ENCODE results near the gene MYL10. TPM values are rescaled to one million over a fixed set of nuclear protein-coding genes. Genes with fewer than 3 reads are reported as not detected.

Gene MYL10
- total RNA-seq, 1 experiment from 2014 or later: not detected

DNA sequence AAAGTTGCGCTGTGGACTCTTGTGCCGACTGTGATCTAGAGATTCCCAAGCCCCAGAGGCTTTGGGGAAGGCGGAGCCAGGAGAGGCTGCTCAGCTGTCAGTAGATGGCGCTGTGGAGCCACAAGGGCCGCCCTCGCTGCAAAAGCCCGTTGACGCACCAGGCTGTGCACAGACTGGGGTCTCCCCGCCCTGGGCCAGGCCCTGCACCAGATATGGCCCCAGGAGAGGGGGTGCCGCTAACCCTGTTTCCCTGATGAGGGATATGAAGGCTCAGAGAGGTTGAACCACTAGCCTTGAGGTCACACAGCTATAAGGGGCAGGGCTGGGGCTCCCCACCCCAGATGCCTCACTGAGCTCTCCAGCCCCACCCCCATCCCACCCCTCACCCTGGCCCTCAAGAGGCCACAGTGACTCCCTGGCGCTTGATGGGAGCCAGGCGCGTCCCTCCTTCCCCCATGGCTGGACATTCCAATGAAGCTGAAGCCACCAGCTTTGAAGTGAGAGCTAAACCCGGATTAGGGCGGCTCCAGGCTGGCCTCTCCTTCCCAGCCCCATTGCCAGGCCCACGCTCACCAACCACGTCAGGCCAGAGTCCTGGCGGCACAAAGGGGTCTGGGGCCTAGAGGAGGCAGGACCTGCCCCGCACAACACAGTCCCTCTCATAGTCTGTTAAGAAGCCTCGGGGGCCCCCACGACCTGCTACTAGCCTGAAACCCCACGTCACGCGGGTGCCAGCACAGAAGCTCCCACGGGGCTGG lies 26.4 kb downstream of the MYL10 start:
- Histone ChIP-seq H3K4me3 (no peak overlapping the region), H3K79me2 (ENCODE audit: low read depth) (no peaks in the 10 kb centered on the region), H2AFZ (no peak overlapping the region), H3K27me3 (ENCODE audit: insufficient read depth, low read depth) (no peaks in the 10 kb centered on the region), H3K4me2 (0 out of 2 replicates have a peak overlapping the region, but pooled peaks have one; percentile 8), H3K9me3 (ENCODE audit: insufficient read depth, low read depth) (no peaks in the 10 kb centered on the region), H3F3A (ENCODE audit: insufficient read depth, low read depth) (peaks cover 4% of the 10 kb centered on the region; the same call in 1 of the 2 replicates), H3K27ac (no peak overlapping the region), H3K36me3 (ENCODE audit: low read depth) (no peaks in the 10 kb centered on the region), H3K4me1 (replicated peaks; ENCODE audit: insufficient read depth) (no peaks in the 10 kb centered on the region; the same call in 1 of the 2 replicates), H4K20me1 (ENCODE audit: insufficient read depth) (no peaks in the 10 kb centered on the region), H3K9me2 (ENCODE audit: insufficient read depth) (no peaks in the 10 kb centered on the region)
- ChIA-PET POLR2A (ENCODE audit: unreplicated experiment) (no interaction called here), CTCF (interaction anchor here (0.6 to 1.8 kb wide), 9 partner anchors 27 to 559 kb away, joined by 3 to 12 read pairs (median 4); no protein-coding TSS in a partner anchor)
- no TSS peak for BruUV-seq (replicated peaks)
- intact Hi-C loops (cut with micrococcal nuclease; ENCODE audit: unreplicated experiment): loop anchor here (1.0 to 10.0 kb wide), 5 partner anchors 78 to 634 kb away; no protein-coding TSS in a partner anchor
- TF ChIP-seq EZH2 (IDR thresholded peaks at IDR 0.05; ENCODE audit: low read depth): no peak
- TF ChIP-seq, protein P1, sequence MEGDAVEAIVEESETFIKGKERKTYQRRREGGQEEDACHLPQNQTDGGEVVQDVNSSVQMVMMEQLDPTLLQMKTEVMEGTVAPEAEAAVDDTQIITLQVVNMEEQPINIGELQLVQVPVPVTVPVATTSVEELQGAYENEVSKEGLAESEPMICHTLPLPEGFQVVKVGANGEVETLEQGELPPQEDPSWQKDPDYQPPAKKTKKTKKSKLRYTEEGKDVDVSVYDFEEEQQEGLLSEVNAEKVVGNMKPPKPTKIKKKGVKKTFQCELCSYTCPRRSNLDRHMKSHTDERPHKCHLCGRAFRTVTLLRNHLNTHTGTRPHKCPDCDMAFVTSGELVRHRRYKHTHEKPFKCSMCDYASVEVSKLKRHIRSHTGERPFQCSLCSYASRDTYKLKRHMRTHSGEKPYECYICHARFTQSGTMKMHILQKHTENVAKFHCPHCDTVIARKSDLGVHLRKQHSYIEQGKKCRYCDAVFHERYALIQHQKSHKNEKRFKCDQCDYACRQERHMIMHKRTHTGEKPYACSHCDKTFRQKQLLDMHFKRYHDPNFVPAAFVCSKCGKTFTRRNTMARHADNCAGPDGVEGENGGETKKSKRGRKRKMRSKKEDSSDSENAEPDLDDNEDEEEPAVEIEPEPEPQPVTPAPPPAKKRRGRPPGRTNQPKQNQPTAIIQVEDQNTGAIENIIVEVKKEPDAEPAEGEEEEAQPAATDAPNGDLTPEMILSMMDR (conservative IDR thresholded peaks at IDR 0.05): peak; percentile 93
- peak; percentile 47 to 83 for DNase-seq

DNA sequence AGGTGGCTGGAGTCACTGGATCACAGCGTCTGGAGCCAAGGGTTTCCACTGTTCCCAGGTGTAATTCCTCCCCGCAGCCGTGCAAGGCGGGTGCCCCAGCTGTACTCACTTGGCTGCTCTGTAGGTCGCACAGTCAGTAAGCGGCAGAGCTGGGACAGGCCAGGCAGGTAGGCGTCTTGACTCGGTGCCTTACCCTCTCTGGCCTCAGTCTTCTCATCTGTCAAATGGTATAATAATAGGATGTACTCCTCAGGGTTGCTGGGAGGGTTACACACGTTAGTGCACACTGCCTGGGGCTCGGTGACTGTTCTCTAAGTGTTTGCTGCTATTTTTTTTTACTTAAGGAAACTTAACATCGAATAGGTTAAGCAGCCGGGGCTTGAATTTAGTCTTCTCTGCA lies 27.0 kb downstream of the MYL10 start:
- no peaks in the 10 kb centered on the region for H3K79me2 ChIP-seq (ENCODE audit: low read depth)
- no peak overlapping the region for H3K4me3 ChIP-seq
- no peak for TF ChIP-seq EZH2 (IDR thresholded peaks at IDR 0.05; ENCODE audit: low read depth)
- TF ChIP-seq, protein P1 (conservative IDR thresholded peaks at IDR 0.05): no peak
- H3K36me3 ChIP-seq (ENCODE audit: low read depth): no peaks in the 10 kb centered on the region
- H3K9me3 ChIP-seq (ENCODE audit: insufficient read depth, low read depth): no peaks in the 10 kb centered on the region
- ChIA-PET POLR2A (ENCODE audit: unreplicated experiment) (no interaction called here), CTCF (interaction anchor here (0.6 to 1.8 kb wide), 3 partner anchors 79 to 559 kb away, joined by 3 to 6 read pairs (median 4); no protein-coding TSS in a partner anchor)
- peaks cover 4% of the 10 kb centered on the region; the same call in 1 of the 2 replicates for H3F3A ChIP-seq (ENCODE audit: insufficient read depth, low read depth)
- no peaks in the 10 kb centered on the region for H3K9me2 ChIP-seq (ENCODE audit: insufficient read depth)
- no peak overlapping the region for H2AFZ ChIP-seq
- DNase-seq: no peak
- H4K20me1 ChIP-seq (ENCODE audit: insufficient read depth): no peaks in the 10 kb centered on the region
- H3K27me3 ChIP-seq (ENCODE audit: insufficient read depth, low read depth): no peaks in the 10 kb centered on the region
- no peak overlapping the region for H3K27ac ChIP-seq
- no TSS peak for BruUV-seq (replicated peaks)
- intact Hi-C loops (cut with micrococcal nuclease; ENCODE audit: unreplicated experiment): loop anchor here (1.0 to 10.0 kb wide), 5 partner anchors 79 to 634 kb away; no protein-coding TSS in a partner anchor
- H3K4me2 ChIP-seq: 0 out of 2 replicates have a peak overlapping the region, but pooled peaks have one; percentile 8
- no peaks in the 10 kb centered on the region; the same call in 1 of the 2 replicates for H3K4me1 ChIP-seq (replicated peaks; ENCODE audit: insufficient read depth)

DNA sequence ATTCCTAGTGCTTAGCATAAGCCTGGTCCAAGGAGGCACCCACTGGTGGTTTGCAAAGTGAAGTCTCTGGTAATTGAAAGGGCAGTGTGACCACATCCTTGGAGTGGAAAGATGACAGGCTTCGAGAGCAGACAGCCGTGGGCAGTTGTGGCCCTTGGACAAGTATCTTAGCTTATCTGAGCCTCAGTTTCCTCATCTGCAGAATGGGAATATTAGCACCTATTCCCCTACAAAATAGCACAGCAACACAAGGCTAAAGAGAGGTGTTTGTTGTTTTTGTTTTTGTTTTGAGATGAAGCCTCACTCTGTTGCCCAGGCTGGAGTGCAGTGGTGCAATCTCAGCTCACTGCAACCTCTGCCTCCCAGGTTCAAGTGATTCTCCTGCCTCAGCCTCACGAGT lies 29.3 kb downstream of the MYL10 start:
- intact Hi-C loops (cut with micrococcal nuclease; ENCODE audit: unreplicated experiment): loop anchor here (5.0 to 10.0 kb wide), 2 partner anchors 258 to 525 kb away; no protein-coding TSS in a partner anchor
- BruUV-seq (replicated peaks): no TSS peak
- DNase-seq: no peak
- H3K4me3 ChIP-seq: no peak overlapping the region
- H3F3A ChIP-seq (ENCODE audit: insufficient read depth, low read depth): no peaks in the 10 kb centered on the region
- no peaks in the 10 kb centered on the region for H3K36me3 ChIP-seq (ENCODE audit: low read depth)
- no peaks in the 10 kb centered on the region for H4K20me1 ChIP-seq (ENCODE audit: insufficient read depth)
- H3K9me3 ChIP-seq (ENCODE audit: insufficient read depth, low read depth): no peaks in the 10 kb centered on the region
- no peaks in the 10 kb centered on the region; the same call in 1 of the 2 replicates for H3K4me1 ChIP-seq (replicated peaks; ENCODE audit: insufficient read depth)
- H3K9me2 ChIP-seq (ENCODE audit: insufficient read depth): no peaks in the 10 kb centered on the region
- ChIA-PET CTCF (interaction anchor here (0.5 to 0.7 kb wide), 2 partner anchors 49 to 539 kb away, joined by 3 read pairs; no protein-coding TSS in a partner anchor), POLR2A (ENCODE audit: unreplicated experiment) (interaction anchor here (0.7 kb wide), 1 partner anchor 139 kb away, joined by 3 read pairs; no protein-coding TSS in a partner anchor)
- no peaks in the 10 kb centered on the region for H3K79me2 ChIP-seq (ENCODE audit: low read depth)
- H3K4me2 ChIP-seq: no peak overlapping the region
- no peak overlapping the region for H2AFZ ChIP-seq
- H3K27me3 ChIP-seq (ENCODE audit: insufficient read depth, low read depth): peaks cover 2% of the 10 kb centered on the region; the same call in 1 of the 2 replicates
- no peak for TF ChIP-seq EZH2 (IDR thresholded peaks at IDR 0.05; ENCODE audit: low read depth)
- TF ChIP-seq, protein P1 (conservative IDR thresholded peaks at IDR 0.05): no peak
- H3K27ac ChIP-seq: no peak overlapping the region
